Spleen (tissue), 11 donors: ENCODE data around the gene LMF1. TPM values are rescaled to one million over a fixed set of nuclear protein-coding genes. Genes with fewer than 3 reads are reported as not detected.

ENCODE experiments used
- DNase-seq: peaks from one replicate; pipeline ENCODE4 v3.0.0-alpha.2; 2020
- H3K27ac ChIP-seq, 8 donors: fragments of 200-600 bp; sonication (generic) in 7 of 8; 1 replicate in 4 of 8; 2 replicates in 4 of 8; pipeline versions ENCODE4 v1.5.0 to v1.8.0; 2016 to 2021; ENCODE audit warnings: inconsistent platforms in 4 of 8, mild to moderate bottlenecking in 4 of 8, moderate library complexity in 1 of 8
- H3K27me3 ChIP-seq, 7 donors: fragments of 200-600 bp; sonication (generic) in 6 of 7; replicated peaks in 1 of 7; 1 replicate in 4 of 7; 2 replicates in 3 of 7; pipeline versions ENCODE4 v1.5.0 to v1.8.0; 2016 to 2021; ENCODE audit warnings: inconsistent platforms in 3 of 7, mild to moderate bottlenecking in 1 of 7
- H3K36me3 ChIP-seq, 6 donors: fragments of 200-600 bp; sonication (generic) in 5 of 6; 1 replicate in 4 of 6; 2 replicates in 2 of 6; pipeline versions ENCODE4 v1.5.0 to v1.8.0; 2016 to 2021; ENCODE audit warnings: inconsistent platforms in 2 of 6
- H3K4me1 ChIP-seq, 6 donors: fragments of 200-600 bp; sonication (generic) in 5 of 6; 1 replicate in 3 of 6; 2 replicates in 3 of 6; pipeline versions ENCODE4 v1.5.0 to v1.8.0; 2016 to 2021; ENCODE audit warnings: inconsistent platforms in 3 of 6
- H3K4me3 ChIP-seq, 8 donors: fragments of 200-600 bp; sonication (generic) in 7 of 8; 1 replicate in 4 of 8; 2 replicates in 4 of 8; pipeline versions ENCODE4 v1.5.0 to v1.8.0; 2016 to 2021; ENCODE audit warnings: inconsistent platforms in 4 of 8, mild to moderate bottlenecking in 4 of 8, moderate library complexity in 2 of 8
- H3K9me3 ChIP-seq, 8 donors: fragments of 200-600 bp; sonication (generic) in 7 of 8; 1 replicate in 4 of 8; 2 replicates in 4 of 8; pipeline versions ENCODE4 v1.5.0 to v1.8.0; 2016 to 2021; ENCODE audit warnings: inconsistent platforms in 4 of 8
- CTCF ChIP-seq, 11 experiments: fragments of 200-600 bp in 7 of 11; fragments of 450-650 bp in 4 of 11; sonication (generic) in 4 of 11; IDR thresholded peaks in 8 of 11; conservative IDR thresholded peaks in 3 of 11; 1 replicate in 7 of 11; 2 replicates in 4 of 11; pipeline versions ENCODE4 v1.4.0 to v1.8.0; 2016 to 2021; ENCODE audit warnings: antibody characterized with exemption in 11 of 11, inconsistent platforms in 4 of 11, mild to moderate bottlenecking in 1 of 11
- POLR2A ChIP-seq, 3 donors: fragments of 450-650 bp; IDR thresholded peaks; one replicate each; pipeline ENCODE4 v1.5.1; 2017; ENCODE audit warnings: antibody characterized with exemption in 3 of 3, mild to moderate bottlenecking in 1 of 3
- POLR2AphosphoS5 ChIP-seq, 3 donors: sonication (generic); formaldehyde crosslinking; IDR thresholded peaks; one replicate each; pipeline ENCODE4 v1.5.1; 2017; ENCODE audit warnings: antibody characterized with exemption in 3 of 3
- WGBS, 5 donors: extraction: QIAGEN DNeasy Blood & Tissue Kit in 3 of 5; methylation state at CpG; one replicate each; pipeline versions ENCODE4 v1.1.5 to v1.1.7; 2013 to 2018; 5-methylcytosine and 5-hydroxymethylcytosine counted together
- intact Hi-C: fragments of 100-400 bp; cut with DNase I; formaldehyde crosslinking; loops from one replicate; pipeline ENCODE4 v1.15.0; 2023; ENCODE audit warnings: low total_unique reads
- polyA plus RNA-seq, 3 donors: library from polyadenylated mRNA; stranded (reverse); fragments of 200-250 nt; gene quantifications; one replicate each; pipeline ENCODE4 v1.2.1, GENCODE V29; 2013
- total RNA-seq, 7 donors: library from RNA; depleted of rRNA in 3 of 7; stranded (reverse); fragments of >200 nt in 3 of 7; fragmentation: NEBNext Ultra II Directional in 4 of 7; extraction: Animal tissue kit (Norgen Biotek cat#: 25700) in 4 of 7; gene quantifications; one replicate each; pipeline versions ENCODE4 v1.1.0 to v1.2.1, GENCODE V29; 2016 to 2021
- donor health status: healthy with polysubstance abuse.
- donor health status: DM: no; HTN: no; CAD: no; lungs with moderate emphysema.
- donor health status: DM: no; HTN: no; CAD: no.
- donor health status: Bipolar disorder and iron deficiency.
- donor health status: healthy.
- donor health status: DM: no; HTN: no; CAD: no.
- donor health status: DM: yes; HTN: yes; CAD: no.

The LMF1 gene
- total and polyA plus RNA-seq, 10 donors: 10.4 to 57.6 (median 32.5) TPM

GRCh38 chr16:946048-946395, 24.8 kb downstream of the LMF1 start:
- no peaks in the 10 kb centered on the region for H3K27me3 ChIP-seq
- DNase-seq: peak; percentile 51
- 86 to 98% (median 89%) methylated on average over 6 to 8 of the region's 8 CpGs for WGBS, 5 donors
- H3K36me3 ChIP-seq: peaks cover 0 to 61% (median 15%) of the 10 kb centered on the region in 6 donors
- TF ChIP-seq POLR2AphosphoS5 (IDR thresholded peaks at IDR 0.05) (peak in 1 of 3 donors; percentile 31), POLR2A (IDR thresholded peaks at IDR 0.05) (no peak), CTCF (IDR thresholded peaks at IDR 0.05 in 8 of 11, conservative IDR thresholded peaks at IDR 0.05 in 3 of 11) (no peak)
- H3K9me3 ChIP-seq: peaks cover 0 to 27% (median 20%) of the 10 kb centered on the region in 8 donors
- intact Hi-C loops: no loop called here
- H3K4me1 ChIP-seq: peaks cover 0 to 17% (median 9%) of the 10 kb centered on the region in 6 donors
- no peak overlapping the region for H3K4me3 ChIP-seq
- H3K27ac ChIP-seq: no peak overlapping the region

GRCh38 chr16:945271-946047, 25.3 kb downstream of the LMF1 start:
- Histone ChIP-seq H3K4me1 (peaks cover 0 to 17% (median 9%) of the 10 kb centered on the region in 6 donors), H3K9me3 (peaks cover 0 to 30% (median 26%) of the 10 kb centered on the region in 8 donors), H3K27me3 (no peaks in the 10 kb centered on the region), H3K36me3 (peaks cover 0 to 61% (median 15%) of the 10 kb centered on the region in 6 donors), H3K4me3 (no peak overlapping the region), H3K27ac (no peak overlapping the region)
- intact Hi-C loops: no loop called here
- 61 to 87% (median 79%) methylated on average over 10 of the region's 10 CpGs for WGBS, 5 donors
- TF ChIP-seq POLR2AphosphoS5 (IDR thresholded peaks at IDR 0.05) (no peak), CTCF (IDR thresholded peaks at IDR 0.05 in 8 of 11, conservative IDR thresholded peaks at IDR 0.05 in 3 of 11) (no peak), POLR2A (IDR thresholded peaks at IDR 0.05) (no peak)
- DNase-seq: peak; percentile 29

- intact Hi-C loops: no loop called here
- WGBS, 5 donors: 95 to 100% (median 96%) methylated on average over 5 of the region's 5 CpGs
- peaks cover 0 to 76% (median 15%) of the 10 kb centered on the region in 6 donors for H3K36me3 ChIP-seq
- H3K27me3 ChIP-seq: no peaks in the 10 kb centered on the region
- no peak overlapping the region for H3K4me3 ChIP-seq
- H3K4me1 ChIP-seq: peaks cover 0 to 17% (median 9%) of the 10 kb centered on the region in 6 donors
- peaks cover 0 to 32% (median 27%) of the 10 kb centered on the region in 8 donors for H3K9me3 ChIP-seq
- H3K27ac ChIP-seq: no peak overlapping the region
- no peak for DNase-seq
- TF ChIP-seq POLR2A (IDR thresholded peaks at IDR 0.05) (no peak), CTCF (IDR thresholded peaks at IDR 0.05 in 8 of 11, conservative IDR thresholded peaks at IDR 0.05 in 3 of 11) (no peak), POLR2AphosphoS5 (IDR thresholded peaks at IDR 0.05) (no peak)
These were observed 26.8 kb downstream of the LMF1 start for GRCh38 chr16:943971-944370.

- no peak for TF ChIP-seq POLR2A (IDR thresholded peaks at IDR 0.05)
- no peak for TF ChIP-seq POLR2AphosphoS5 (IDR thresholded peaks at IDR 0.05)
- TF ChIP-seq CTCF (IDR thresholded peaks at IDR 0.05 in 8 of 11, conservative IDR thresholded peaks at IDR 0.05 in 3 of 11): no peak
- Histone ChIP-seq H3K9me3 (peaks cover 0 to 32% (median 27%) of the 10 kb centered on the region in 8 donors), H3K36me3 (peaks cover 0 to 80% (median 15%) of the 10 kb centered on the region in 6 donors), H3K4me3 (no peak overlapping the region), H3K27ac (no peak overlapping the region), H3K4me1 (peaks cover 0 to 17% (median 9%) of the 10 kb centered on the region in 6 donors), H3K27me3 (no peaks in the 10 kb centered on the region)
- WGBS, 5 donors: 90 to 99% (median 96%) methylated on average over 4 of the region's 4 CpGs
- peak; percentile 12 for DNase-seq
- intact Hi-C loops: no loop called here
These were observed 28.2 kb downstream of the LMF1 start for GRCh38 chr16:942436-943060.
